ENCODE measurements around the gene B4GALT1.
A peak's percentile ranks its signal among the peaks of the same experiment; 100 is the strongest.

The B4GALT1 gene

GRCh38 chr9:33125461-33125860 lies 41.7 kb downstream of the B4GALT1 start:
- Mint-ChIP-seq H3K4me1 (peaks cover 38% of the 10 kb centered on the region), H3K27me3 (ENCODE audit: low read depth, poor library complexity) (peaks cover 2% of the 10 kb centered on the region)

GRCh38 chr9:33124751-33125381 lies 42.3 kb downstream of the B4GALT1 start:
- Mint-ChIP-seq H3K9me3 (no peaks in the 10 kb centered on the region), H3K4me1 (peaks cover 32% of the 10 kb centered on the region), H3K4me3 (no peak overlapping the region), H3K27ac (peak overlapping the region; percentile 64), H3K36me3 (ENCODE audit: low read depth) (peaks cover 39% of the 10 kb centered on the region), H3K27me3 (ENCODE audit: low read depth, poor library complexity) (peaks cover 2% of the 10 kb centered on the region)
- TF ChIP-seq CTCF (IDR thresholded peaks at IDR 0.05): no peak
- no peak for DNase-seq

More at GRCh38 chr9:33125461-33125860, 41.7 kb downstream of the B4GALT1 start:
- Mint-ChIP-seq H3K9me3 (no peaks in the 10 kb centered on the region), H3K27ac (peak overlapping the region; percentile 64), H3K36me3 (ENCODE audit: low read depth) (peaks cover 41% of the 10 kb centered on the region), H3K4me3 (no peak overlapping the region)
- DNase-seq: no peak
- no peak for TF ChIP-seq CTCF (IDR thresholded peaks at IDR 0.05)

DNA sequence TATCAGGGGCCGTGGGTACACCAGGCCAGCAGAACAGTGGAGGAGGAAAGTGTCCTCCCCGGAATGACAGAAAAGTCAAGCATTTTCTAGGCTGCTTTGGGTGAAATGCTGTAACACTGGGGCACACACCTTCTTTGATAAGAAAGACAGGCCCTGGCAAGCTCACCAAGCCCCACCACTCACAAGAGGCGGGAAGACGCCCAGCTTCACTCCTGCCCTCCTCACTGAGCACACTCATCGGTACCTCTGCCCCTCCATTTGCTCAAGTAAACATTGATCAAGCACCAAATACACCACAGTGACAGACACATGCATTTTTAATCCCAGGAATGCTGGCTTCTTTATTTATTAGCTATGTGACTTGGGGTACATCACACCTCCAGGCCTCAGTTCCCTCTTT lies 43.1 kb downstream of the B4GALT1 start:
- no peak for TF ChIP-seq CTCF (IDR thresholded peaks at IDR 0.05)
- no peak for DNase-seq
- Mint-ChIP-seq H3K36me3 (ENCODE audit: low read depth) (peaks cover 34% of the 10 kb centered on the region), H3K27me3 (ENCODE audit: low read depth, poor library complexity) (peaks cover 2% of the 10 kb centered on the region), H3K27ac (no peak overlapping the region), H3K4me3 (no peak overlapping the region), H3K4me1 (peaks cover 24% of the 10 kb centered on the region), H3K9me3 (no peaks in the 10 kb centered on the region)

- Mint-ChIP-seq H3K4me1 (peaks cover 19% of the 10 kb centered on the region), H3K4me3 (no peak overlapping the region), H3K27ac (no peak overlapping the region), H3K9me3 (no peaks in the 10 kb centered on the region), H3K27me3 (ENCODE audit: low read depth, poor library complexity) (peaks cover 2% of the 10 kb centered on the region), H3K36me3 (ENCODE audit: low read depth) (peaks cover 34% of the 10 kb centered on the region)
- DNase-seq: no peak
- TF ChIP-seq CTCF (IDR thresholded peaks at IDR 0.05): no peak
These were observed 43.6 kb downstream of the B4GALT1 start for GRCh38 chr9:33123407-33124031.

DNA sequence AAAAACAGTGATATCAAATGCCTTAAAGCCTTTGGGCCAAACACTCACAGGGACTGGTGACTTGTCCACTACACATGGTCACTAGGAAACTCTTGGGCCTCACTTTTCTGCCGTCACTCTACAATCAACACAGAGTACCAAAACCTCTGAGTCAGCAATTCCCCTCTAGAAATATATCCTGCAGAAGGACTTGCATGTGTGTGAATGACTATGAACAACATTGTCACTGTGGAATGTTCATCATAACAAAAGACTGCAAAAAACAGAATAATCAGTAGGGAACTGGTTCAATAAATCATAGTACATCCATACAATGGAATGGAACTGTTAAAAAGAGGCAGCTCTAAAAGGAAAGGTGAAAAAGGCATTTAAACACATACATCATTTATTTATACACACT lies 46.5 kb downstream of the B4GALT1 start:
- Mint-ChIP-seq H3K27me3 (ENCODE audit: low read depth, poor library complexity) (peaks cover 2% of the 10 kb centered on the region), H3K27ac (no peak overlapping the region)
- TF ChIP-seq CTCF (IDR thresholded peaks at IDR 0.05): no peak

GRCh38 chr9:33117796-33118195 lies 49.3 kb downstream of the B4GALT1 start:
- no peaks in the 10 kb centered on the region for H3K9me3 Mint-ChIP-seq
- no peak overlapping the region for H3K4me3 Mint-ChIP-seq
- no peaks in the 10 kb centered on the region for H3K27me3 Mint-ChIP-seq (ENCODE audit: low read depth, poor library complexity)
- TF ChIP-seq CTCF (IDR thresholded peaks at IDR 0.05): no peak
- no peak overlapping the region for H3K27ac Mint-ChIP-seq
- H3K4me1 Mint-ChIP-seq: peaks cover 13% of the 10 kb centered on the region
- peaks cover 25% of the 10 kb centered on the region for H3K36me3 Mint-ChIP-seq (ENCODE audit: low read depth)
- no peak for DNase-seq

More for the DNA sequence above, 46.5 kb downstream of the B4GALT1 start:
- peaks cover 16% of the 10 kb centered on the region for H3K36me3 Mint-ChIP-seq (ENCODE audit: low read depth)
- DNase-seq: no peak
- peaks cover 8% of the 10 kb centered on the region for H3K4me1 Mint-ChIP-seq
- H3K4me3 Mint-ChIP-seq: no peak overlapping the region
- H3K9me3 Mint-ChIP-seq: no peaks in the 10 kb centered on the region

Measured in nephron progenitor cell (in vitro differentiated cells).